ENCODE results near the gene NSUN5.
"Not testable (repeated sequence)": the region's sequence is repeated elsewhere in the genome, so short reads cannot be mapped to it uniquely, and the experiment has no call there.

NSUN5 gene

GRCh38 chr7:73316521-73316920, 7.9 kb upstream of the NSUN5 start:
- in situ Hi-C loops (cut with MboI; ENCODE audit: low pct_unique_long_range_greater_than_20kb, low sequenced_read_pairs, unreplicated experiment) = no loop called here
- no peak for TF ChIP-seq CTCF (IDR thresholded peaks at IDR 0.05; ENCODE audit: extremely low read depth, insufficient read depth, missing control alignments)
- no peak for DNase-seq (ENCODE audit: low spot score)

- TF ChIP-seq CTCF (IDR thresholded peaks at IDR 0.05; ENCODE audit: extremely low read depth, insufficient read depth, missing control alignments) = no peak
- DNase-seq (ENCODE audit: low spot score) = no peak
- in situ Hi-C loops (cut with MboI; ENCODE audit: low pct_unique_long_range_greater_than_20kb, low sequenced_read_pairs, unreplicated experiment) = no loop called here
Observed at GRCh38 chr7:73314271-73314670, 5.6 kb upstream of the NSUN5 start.

- TF ChIP-seq CTCF (IDR thresholded peaks at IDR 0.05; ENCODE audit: extremely low read depth, insufficient read depth, missing control alignments) = no peak
- in situ Hi-C loops (cut with MboI; ENCODE audit: low pct_unique_long_range_greater_than_20kb, low sequenced_read_pairs, unreplicated experiment) = no loop called here
- no peak for DNase-seq (ENCODE audit: low spot score)
Observed at GRCh38 chr7:73313521-73313906, 4.9 kb upstream of the NSUN5 start.

- TF ChIP-seq CTCF (IDR thresholded peaks at IDR 0.05; ENCODE audit: extremely low read depth, insufficient read depth, missing control alignments) = no peak
- DNase-seq (ENCODE audit: low spot score) = no peak
- in situ Hi-C loops (cut with MboI; ENCODE audit: low pct_unique_long_range_greater_than_20kb, low sequenced_read_pairs, unreplicated experiment) = no loop called here
Observed at GRCh38 chr7:73312831-73313520, 4.3 kb upstream of the NSUN5 start.

GRCh38 chr7:73311421-73311820, 2.8 kb upstream of the NSUN5 start:
- DNase-seq (ENCODE audit: low spot score); in situ Hi-C loops (cut with MboI; ENCODE audit: low pct_unique_long_range_greater_than_20kb, low sequenced_read_pairs, unreplicated experiment): not testable (repeated sequence)

GRCh38 chr7:73308074-73308664, 457 bp downstream of the NSUN5 start:
- no peak for TF ChIP-seq CTCF (IDR thresholded peaks at IDR 0.05; ENCODE audit: extremely low read depth, insufficient read depth, missing control alignments)
- in situ Hi-C loops (cut with MboI; ENCODE audit: low pct_unique_long_range_greater_than_20kb, low sequenced_read_pairs, unreplicated experiment) = no loop called here
- DNase-seq (ENCODE audit: low spot score) = peak; percentile 49

GRCh38 chr7:73307436-73307835, 1.2 kb downstream of the NSUN5 start:
- no peak for TF ChIP-seq CTCF (IDR thresholded peaks at IDR 0.05; ENCODE audit: extremely low read depth, insufficient read depth, missing control alignments)
- in situ Hi-C loops (cut with MboI; ENCODE audit: low pct_unique_long_range_greater_than_20kb, low sequenced_read_pairs, unreplicated experiment) = no loop called here
- DNase-seq (ENCODE audit: low spot score) = no peak

- DNase-seq (ENCODE audit: low spot score); in situ Hi-C loops (cut with MboI; ENCODE audit: low pct_unique_long_range_greater_than_20kb, low sequenced_read_pairs, unreplicated experiment): not testable (repeated sequence)
Observed at GRCh38 chr7:73304612-73305387, 3.8 kb downstream of the NSUN5 start.
